CD8-positive, alpha-beta memory T cell (primary cell): Measurements from ENCODE around the gene ABCC4. TPM values are rescaled to one million over a fixed set of nuclear protein-coding genes. Genes with fewer than 3 reads are reported as not detected.

Source experiments
- CTCF ChIA-PET: fragments of 350-600 bp; sonication (Branson Sonifier 250); formaldehyde crosslinking; loops from one replicate; lab custom pipeline; 2021; ENCODE audit warnings: antibody characterized with exemption; lab: Charles Lee
- POLR2A ChIA-PET: fragments of 350-600 bp; sonication (Branson Sonifier 250); formaldehyde crosslinking; loops from one replicate; lab custom pipeline; 2021; ENCODE audit warnings: antibody characterized with exemption; lab: Charles Lee
- DNase-seq, 5 donors: peaks; one replicate each; pipeline versions ENCODE4 v3.0.0 to v3.0.0-alpha.2; 2020 to 2022; ENCODE audit warnings: mixed read lengths in 1 of 5
- H3K27ac ChIP-seq: one replicate; pipeline ENCODE4 v1.7.0; 2013; ENCODE audit warnings: low read depth, mild to moderate bottlenecking, low read length, moderate library complexity
- H3K27me3 ChIP-seq: 2 replicates; pipeline ENCODE4 v1.7.0; 2013; ENCODE audit warnings: low read length, mild to moderate bottlenecking; ENCODE audit not compliant: insufficient read depth, poor library complexity, severe bottlenecking
- H3K36me3 ChIP-seq: 2 replicates; pipeline ENCODE4 v1.7.0; 2013; ENCODE audit warnings: mild to moderate bottlenecking, low read length, moderate library complexity; ENCODE audit not compliant: insufficient read depth
- H3K4me1 ChIP-seq: 2 replicates; pipeline ENCODE4 v1.7.0; 2013; ENCODE audit warnings: mild to moderate bottlenecking, low read length, moderate library complexity; ENCODE audit not compliant: insufficient read depth
- H3K4me3 ChIP-seq: 2 replicates; pipeline ENCODE4 v1.7.0; 2013; ENCODE audit warnings: mild to moderate bottlenecking, low read length
- H3K9me3 ChIP-seq: 2 replicates; pipeline ENCODE4 v1.7.0; 2013; ENCODE audit warnings: mild to moderate bottlenecking, low read length
- H3K27ac Mint-ChIP-seq, 8 donors: one replicate each; pipeline ENCODE4 v1.8.0; 2020 to 2021; ENCODE audit warnings: mixed read lengths in 8 of 8, mild to moderate bottlenecking in 6 of 8, inconsistent platforms in 3 of 8, moderate library complexity in 3 of 8
- H3K27me3 Mint-ChIP-seq, 2 donors: one replicate each; pipeline ENCODE4 v1.8.0; 2020 to 2021; ENCODE audit warnings: mixed read lengths in 2 of 2, mild to moderate bottlenecking in 1 of 2, moderate library complexity in 1 of 2
- H3K36me3 Mint-ChIP-seq, 3 donors: one replicate each; pipeline ENCODE4 v1.8.0; 2020 to 2021; ENCODE audit warnings: mixed read lengths in 3 of 3, inconsistent platforms in 1 of 3, mild to moderate bottlenecking in 1 of 3
- H3K4me1 Mint-ChIP-seq, 3 donors: one replicate each; pipeline ENCODE4 v1.8.0; 2020 to 2021; ENCODE audit warnings: mixed read lengths in 3 of 3, inconsistent platforms in 1 of 3, mild to moderate bottlenecking in 1 of 3
- H3K4me3 Mint-ChIP-seq, 7 donors: one replicate each; pipeline ENCODE4 v1.8.0; 2020 to 2021; ENCODE audit warnings: mixed read lengths in 7 of 7, mild to moderate bottlenecking in 6 of 7, moderate library complexity in 4 of 7, inconsistent platforms in 2 of 7
- H3K9me3 Mint-ChIP-seq, 5 donors: one replicate each; pipeline ENCODE4 v1.8.0; 2020 to 2022; ENCODE audit warnings: mixed read lengths in 5 of 5, mild to moderate bottlenecking in 3 of 5, moderate library complexity in 2 of 5, inconsistent platforms in 1 of 5
- polyA plus RNA-seq: library from polyadenylated mRNA; unstranded; fragments of 300-500 nt; fragmentation: Illumina TruSeq; gene quantifications from one replicate; pipeline ENCODE4 v1.2.3, GENCODE V29; 2021
- total RNA-seq, 2 experiments: library from RNA; stranded (reverse); gene quantifications; one replicate each; pipeline ENCODE4 v1.2.3, GENCODE V29; 2021

Gene ABCC4
- total and polyA plus RNA-seq, 3 experiments from 2014 or later = 3.0 to 12.5 (median 11.2) TPM

DNA sequence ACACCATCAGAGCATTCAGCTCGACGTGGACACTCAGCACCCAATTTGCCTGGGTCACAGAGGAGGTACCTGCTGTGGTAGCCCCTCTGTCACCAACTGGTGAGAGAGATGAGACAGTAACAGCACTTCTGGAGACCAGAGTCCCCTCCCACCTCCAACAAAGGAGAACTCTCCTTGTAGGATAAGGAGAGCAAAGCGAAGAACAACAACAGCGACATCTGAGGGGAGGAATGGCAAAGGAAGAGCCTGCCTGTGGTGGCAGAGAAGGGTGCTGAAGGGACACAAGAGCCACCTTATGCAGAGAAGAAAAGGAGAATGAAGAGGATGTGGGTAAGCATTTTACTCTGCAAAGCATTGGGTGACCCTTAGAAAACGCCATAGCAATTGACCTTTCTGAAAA, 167.8 kb downstream of the ABCC4 start:
- Mint-ChIP-seq H3K27ac (no peak overlapping the region), H3K9me3 (no peaks in the 10 kb centered on the region), H3K27me3 (no peaks in the 10 kb centered on the region), H3K36me3 (peaks cover 7 to 13% (median 11%) of the 10 kb centered on the region in 3 donors), H3K4me1 (no peaks in the 10 kb centered on the region), H3K4me3 (no peak overlapping the region)
- Histone ChIP-seq H3K4me1 (no peaks in the 10 kb centered on the region), H3K27me3 (no peaks in the 10 kb centered on the region), H3K9me3 (no peaks in the 10 kb centered on the region), H3K27ac (no peak overlapping the region), H3K36me3 (no peaks in the 10 kb centered on the region), H3K4me3 (no peak overlapping the region)
- POLR2A ChIA-PET = no interaction called here
- CTCF ChIA-PET = no interaction called here
- no peak for DNase-seq

GRCh38 chr13:95129004-95129403, 172.2 kb downstream of the ABCC4 start:
- Mint-ChIP-seq H3K36me3 (peaks cover 6 to 14% (median 12%) of the 10 kb centered on the region in 3 donors), H3K4me1 (no peaks in the 10 kb centered on the region), H3K27ac (no peak overlapping the region), H3K9me3 (no peaks in the 10 kb centered on the region), H3K27me3 (no peaks in the 10 kb centered on the region), H3K4me3 (no peak overlapping the region)
- Histone ChIP-seq H3K36me3 (no peaks in the 10 kb centered on the region), H3K9me3 (no peaks in the 10 kb centered on the region), H3K4me3 (no peak overlapping the region), H3K4me1 (no peaks in the 10 kb centered on the region), H3K27ac (no peak overlapping the region), H3K27me3 (no peaks in the 10 kb centered on the region)
- POLR2A ChIA-PET = no interaction called here
- CTCF ChIA-PET = interaction anchor here (1.5 kb wide), 1 partner anchor 11 kb away, joined by 3 read pairs; no protein-coding TSS in a partner anchor
- DNase-seq = no peak

DNA sequence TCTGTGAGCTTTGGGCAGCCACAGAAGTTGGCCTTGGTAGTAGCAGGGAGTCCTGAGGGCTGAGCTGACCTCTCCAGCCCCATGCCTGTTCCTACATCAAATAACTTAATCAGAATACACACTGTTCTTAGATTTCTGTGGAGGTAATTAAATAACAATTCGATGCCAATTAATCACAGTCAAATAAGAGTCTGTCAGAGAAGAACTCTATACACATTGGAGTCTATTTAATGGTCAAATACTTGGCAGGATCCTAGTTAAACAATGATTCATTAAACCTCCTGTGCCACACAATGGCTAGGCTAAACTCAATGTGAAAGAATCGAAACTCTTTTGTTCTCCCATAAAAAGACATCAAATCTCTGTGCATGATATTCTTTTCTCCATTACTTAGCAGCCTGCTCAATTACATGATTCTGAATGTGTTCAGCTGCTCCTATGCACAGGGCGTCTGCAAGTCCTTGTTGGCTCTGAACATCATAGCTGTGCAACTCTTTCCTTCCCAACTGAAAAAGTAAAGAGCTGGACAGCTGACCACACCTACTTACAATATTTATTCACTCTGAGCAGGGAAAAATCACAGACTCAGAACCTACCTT, 173.1 kb downstream of the ABCC4 start:
- H3K4me1 Mint-ChIP-seq = no peaks in the 10 kb centered on the region
- Histone ChIP-seq H3K4me1 (no peaks in the 10 kb centered on the region), H3K36me3 (no peaks in the 10 kb centered on the region), H3K9me3 (no peaks in the 10 kb centered on the region), H3K27me3 (no peaks in the 10 kb centered on the region), H3K4me3 (no peak overlapping the region), H3K27ac (no peak overlapping the region)
- peaks cover 4 to 16% (median 15%) of the 10 kb centered on the region in 3 donors for H3K36me3 Mint-ChIP-seq
- DNase-seq = no peak
- H3K27me3 Mint-ChIP-seq = no peaks in the 10 kb centered on the region
- CTCF ChIA-PET = interaction anchor here (1.5 kb wide), 1 partner anchor 12 kb away, joined by 3 read pairs; no protein-coding TSS in a partner anchor
- no peak overlapping the region for H3K27ac Mint-ChIP-seq
- no peak overlapping the region for H3K4me3 Mint-ChIP-seq
- H3K9me3 Mint-ChIP-seq = no peaks in the 10 kb centered on the region
- POLR2A ChIA-PET = no interaction called here

DNA sequence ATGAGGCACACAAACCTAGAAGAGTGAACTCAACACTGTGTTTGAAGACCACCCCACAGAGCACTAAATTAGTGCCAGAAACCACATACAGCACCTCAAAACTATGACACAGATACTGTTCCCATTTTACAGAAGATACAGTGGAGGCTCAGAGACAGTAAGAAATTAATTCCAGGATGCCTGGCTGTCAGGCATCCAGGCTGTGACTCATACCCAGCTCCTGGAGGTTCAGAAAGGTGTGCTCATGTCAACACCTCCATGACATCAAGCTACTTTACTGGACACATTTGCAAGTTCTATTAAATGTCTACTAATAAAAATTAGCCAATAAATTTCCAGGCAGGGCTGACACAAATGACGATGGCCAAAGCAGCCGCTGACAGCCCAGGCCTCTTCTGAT, 176.3 kb downstream of the ABCC4 start:
- ChIA-PET POLR2A (no interaction called here), CTCF (no interaction called here)
- H3K36me3 ChIP-seq = no peaks in the 10 kb centered on the region
- no peaks in the 10 kb centered on the region for H3K4me1 ChIP-seq
- H3K9me3 Mint-ChIP-seq = no peaks in the 10 kb centered on the region
- no peak for DNase-seq
- H3K27ac Mint-ChIP-seq = no peak overlapping the region
- H3K27me3 ChIP-seq = no peaks in the 10 kb centered on the region
- no peak overlapping the region for H3K27ac ChIP-seq
- no peaks in the 10 kb centered on the region for H3K27me3 Mint-ChIP-seq
- H3K36me3 Mint-ChIP-seq = peaks cover 17 to 21% (median 18%) of the 10 kb centered on the region in 3 donors
- H3K9me3 ChIP-seq = no peaks in the 10 kb centered on the region
- H3K4me3 ChIP-seq = no peak overlapping the region
- H3K4me3 Mint-ChIP-seq = no peak overlapping the region
- H3K4me1 Mint-ChIP-seq = peaks cover 0 to 9% (median 3%) of the 10 kb centered on the region in 3 donors

GRCh38 chr13:95123726-95124125, 177.5 kb downstream of the ABCC4 start:
- Mint-ChIP-seq H3K4me1 (peaks cover 0 to 9% (median 3%) of the 10 kb centered on the region in 3 donors), H3K9me3 (no peaks in the 10 kb centered on the region), H3K27ac (peak overlapping the region in 1 of 8 donors; percentile 48), H3K27me3 (no peaks in the 10 kb centered on the region), H3K4me3 (no peak overlapping the region), H3K36me3 (peaks cover 17 to 25% (median 18%) of the 10 kb centered on the region in 3 donors)
- Histone ChIP-seq H3K4me1 (no peaks in the 10 kb centered on the region), H3K27ac (no peak overlapping the region), H3K4me3 (no peak overlapping the region), H3K27me3 (no peaks in the 10 kb centered on the region), H3K9me3 (no peaks in the 10 kb centered on the region), H3K36me3 (no peaks in the 10 kb centered on the region)
- ChIA-PET POLR2A (no interaction called here), CTCF (no interaction called here)
- no peak for DNase-seq

- Histone ChIP-seq H3K36me3 (no peaks in the 10 kb centered on the region), H3K27ac (no peak overlapping the region), H3K9me3 (no peaks in the 10 kb centered on the region), H3K4me3 (no peak overlapping the region), H3K27me3 (no peaks in the 10 kb centered on the region), H3K4me1 (no peaks in the 10 kb centered on the region)
- ChIA-PET CTCF (no interaction called here), POLR2A (no interaction called here)
- DNase-seq = no peak
- Mint-ChIP-seq H3K27ac (no peak overlapping the region), H3K36me3 (peaks cover 17 to 19% (median 18%) of the 10 kb centered on the region in 3 donors), H3K27me3 (no peaks in the 10 kb centered on the region), H3K9me3 (no peaks in the 10 kb centered on the region), H3K4me3 (no peak overlapping the region), H3K4me1 (peaks cover 0 to 9% (median 3%) of the 10 kb centered on the region in 3 donors)
Measured at GRCh38 chr13:95122063-95122462, 179.2 kb downstream of the ABCC4 start.

DNA sequence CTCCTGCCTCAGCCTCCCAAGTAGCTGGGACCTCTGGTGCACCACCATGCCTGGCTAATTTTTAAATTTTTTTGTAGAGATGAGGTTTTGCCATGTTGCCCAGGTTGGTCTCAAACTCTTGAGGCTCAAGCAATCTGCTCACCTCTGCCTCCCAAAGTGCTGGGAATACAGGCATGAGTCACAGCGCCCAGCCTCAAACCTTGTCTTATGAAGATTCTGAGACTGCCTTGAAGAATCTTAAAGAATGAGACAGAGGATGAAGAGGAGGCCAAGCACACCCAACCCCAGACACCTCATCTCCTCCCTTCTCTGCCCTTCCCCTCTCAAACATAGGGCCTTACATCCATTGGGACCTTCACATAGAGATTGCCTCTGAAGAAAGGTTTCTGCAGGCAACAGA, 179.7 kb downstream of the ABCC4 start:
- H3K4me3 ChIP-seq = no peak overlapping the region
- H3K27me3 Mint-ChIP-seq = no peaks in the 10 kb centered on the region
- peaks cover 0 to 9% (median 3%) of the 10 kb centered on the region in 3 donors for H3K4me1 Mint-ChIP-seq
- no peak overlapping the region for H3K4me3 Mint-ChIP-seq
- H3K27me3 ChIP-seq = no peaks in the 10 kb centered on the region
- CTCF ChIA-PET = no interaction called here
- H3K9me3 Mint-ChIP-seq = no peaks in the 10 kb centered on the region
- H3K4me1 ChIP-seq = no peaks in the 10 kb centered on the region
- DNase-seq = no peak
- no peaks in the 10 kb centered on the region for H3K9me3 ChIP-seq
- POLR2A ChIA-PET = no interaction called here
- H3K36me3 ChIP-seq = no peaks in the 10 kb centered on the region
- no peak overlapping the region for H3K27ac ChIP-seq
- no peak overlapping the region for H3K27ac Mint-ChIP-seq
- peaks cover 17 to 19% (median 18%) of the 10 kb centered on the region in 3 donors for H3K36me3 Mint-ChIP-seq

- H3K9me3 Mint-ChIP-seq = no peaks in the 10 kb centered on the region
- no peak overlapping the region for H3K4me3 Mint-ChIP-seq
- H3K4me1 Mint-ChIP-seq = peaks cover 0 to 9% (median 3%) of the 10 kb centered on the region in 3 donors
- Histone ChIP-seq H3K4me3 (no peak overlapping the region), H3K27me3 (no peaks in the 10 kb centered on the region), H3K27ac (no peak overlapping the region), H3K9me3 (no peaks in the 10 kb centered on the region), H3K36me3 (no peaks in the 10 kb centered on the region), H3K4me1 (no peaks in the 10 kb centered on the region)
- H3K27ac Mint-ChIP-seq = no peak overlapping the region
- POLR2A ChIA-PET = no interaction called here
- no peak for DNase-seq
- H3K36me3 Mint-ChIP-seq = peaks cover 17 to 21% (median 21%) of the 10 kb centered on the region in 3 donors
- no peaks in the 10 kb centered on the region for H3K27me3 Mint-ChIP-seq
- CTCF ChIA-PET = no interaction called here
Measured at GRCh38 chr13:95120650-95121049, 180.6 kb downstream of the ABCC4 start.
